ENCODE measurements around the gene CNTNAP2. TPM values are rescaled to one million over a fixed set of nuclear protein-coding genes. Genes with fewer than 3 reads are reported as not detected.

The CNTNAP2 gene
- total and polyA plus RNA-seq, 2 of the 8 experiments (the other 6 are each of a cell fraction or from before 2014, with no cell fraction given) = 27.9 to 71.0 TPM

DNA sequence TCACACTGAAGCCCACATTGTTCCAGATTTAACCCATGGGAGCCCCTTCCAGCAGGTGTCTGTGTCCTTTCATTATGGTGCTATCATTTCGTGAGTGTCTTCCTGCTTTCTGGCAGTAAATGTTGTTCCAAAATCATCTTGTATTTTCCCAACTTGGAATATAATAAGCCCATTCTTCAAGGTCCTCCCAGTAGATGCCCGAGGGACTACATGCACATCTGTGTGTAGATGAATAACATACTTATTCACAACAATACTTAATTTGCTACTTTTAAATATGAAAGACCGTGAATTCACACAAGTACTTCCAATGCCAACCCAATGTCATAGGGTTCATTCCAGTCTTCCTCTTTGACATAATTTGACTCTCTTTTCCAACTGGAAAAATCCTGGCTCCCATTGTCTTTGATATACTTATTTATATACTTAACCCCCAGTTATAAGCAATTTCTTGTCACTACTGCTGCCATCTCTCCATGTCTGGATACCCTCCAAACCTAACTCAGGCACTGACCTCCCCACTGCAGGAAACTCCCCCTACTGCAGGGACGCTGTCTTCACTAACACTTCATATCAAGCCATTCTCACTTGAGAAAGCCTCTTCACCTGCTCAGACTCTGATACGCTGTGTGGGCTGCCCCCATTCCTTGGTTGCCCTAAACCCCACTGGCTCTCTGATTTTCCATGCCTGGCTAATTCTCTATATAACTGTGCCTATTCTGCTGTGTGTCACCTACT lies 1119.2 kb downstream of the CNTNAP2 start:
- Histone ChIP-seq H2BK120ac (replicated peaks; ENCODE audit: low read depth, low read length) (no peak overlapping the region), H3K9me3 (ENCODE audit: insufficient read depth in 2 of 2, low read depth in 1 of 2, low read length in 1 of 2) (no peaks in the 10 kb centered on the region), H2AK5ac (ENCODE audit: low read depth, low read length) (no peak overlapping the region), H2BK20ac (ENCODE audit: low read length) (no peak overlapping the region), H3K14ac (ENCODE audit: insufficient read length) (no peak overlapping the region), H3K4me3 (ENCODE audit: extremely low read depth in 1 of 4, insufficient read depth in 2 of 4, low read depth in 3 of 4, low read length in 4 of 4) (no peak overlapping the region), H3K9ac (replicated peaks in 1 of 4; ENCODE audit: extremely low read depth in 1 of 4, low read depth in 3 of 4, low read length in 3 of 4) (no peak overlapping the region), H4K20me1 (replicated peaks in 1 of 2; ENCODE audit: control insufficient read depth in 1 of 2, insufficient read depth in 2 of 2, low read length in 2 of 2) (no peaks in the 10 kb centered on the region), H3K79me1 (ENCODE audit: low read depth, low read length) (no peaks in the 10 kb centered on the region), H3K18ac (ENCODE audit: extremely low read depth, low read length) (no peak overlapping the region), H3K4me2 (ENCODE audit: insufficient read depth in 1 of 2, low read depth in 2 of 2, low read length in 2 of 2) (no peak overlapping the region), H2BK5ac (ENCODE audit: low read depth, low read length) (no peak overlapping the region), H2BK15ac (ENCODE audit: low read length) (no peak overlapping the region), H4K5ac (ENCODE audit: insufficient read length, low read depth, low read length) (no peak overlapping the region), H3K27me3 (replicated peaks in 1 of 4; ENCODE audit: control insufficient read depth in 3 of 4, extremely low read depth in 1 of 4, insufficient read depth in 3 of 4, low read length in 3 of 4) (no peaks in the 10 kb centered on the region), H2BK12ac (ENCODE audit: low read depth, low read length) (no peak overlapping the region), H4K91ac (replicated peaks; ENCODE audit: insufficient read length, low read length) (no peak overlapping the region), H3K23ac (ENCODE audit: insufficient read length) (no peak overlapping the region), H3K4me1 (replicated peaks in 1 of 4; ENCODE audit: control insufficient read depth in 3 of 4, insufficient read depth in 4 of 4, low read length in 3 of 4) (no peaks in the 10 kb centered on the region), H3K23me2 (ENCODE audit: low read depth, low read length) (no peaks in the 10 kb centered on the region), H3K27ac (ENCODE audit: low read depth, low read length) (no peak overlapping the region), H3K36me3 (ENCODE audit: control insufficient read depth in 2 of 4, insufficient read depth in 4 of 4, low read length in 3 of 4) (no peaks in the 10 kb centered on the region), H3K56ac (replicated peaks; ENCODE audit: insufficient read length, low read depth, low read length) (no peak overlapping the region), H2AFZ (ENCODE audit: low read length) (no peak overlapping the region), H3K79me2 (ENCODE audit: control insufficient read depth in 1 of 2, insufficient read depth in 2 of 2, low read length in 2 of 2) (no peaks in the 10 kb centered on the region), H3K4ac (replicated peaks; ENCODE audit: insufficient read length, low read depth, low read length) (no peak overlapping the region), H4K8ac (ENCODE audit: extremely low read depth, insufficient read depth, low read length) (no peak overlapping the region)
- DNase-seq (ENCODE audit: low read depth in 1 of 2, low spot score in 2 of 2) (no peak), FAIRE-seq (no peak)
- CTCF ChIA-PET (ENCODE audit: partially characterized antibody) = no interaction called here
- WGBS, 2 experiments (ENCODE audit: extremely low coverage in 1 of 2, insufficient coverage in 1 of 2, insufficient read length in 1 of 2, insufficient replicate concordance in 2 of 2, low coverage in 1 of 2, low lambda C conversion rate in 2 of 2, missing lambda C conversion rate in 1 of 2) = 94% methylated on average over 5 of the region's 5 CpGs; no CpG with 5 or more reads in 1 of the 2 experiments
- POLR2A ChIA-PET (ENCODE audit: partially characterized antibody) = no interaction called here
- TF ChIP-seq RAD21 (IDR thresholded peaks at IDR 0.05 in 1 of 2, conservative IDR thresholded peaks at IDR 0.05 in 1 of 2; ENCODE audit: low read depth in 2 of 2, low read length in 2 of 2) = 0 out of 4 replicates have a peak, but pooled peaks of 1 of the 2 experiments have one; percentile 4
- TF ChIP-seq SP4 (IDR thresholded peaks at IDR 0.05; ENCODE audit: low read length) = no peak
